GM18511 (cell line): ENCODE results near the gene UBTD1.
A peak's percentile ranks its signal among the peaks of the same experiment; 100 is the strongest.

ENCODE experiments used
- ATAC-seq: cut with Tn5 transposase; IDR thresholded peaks from one replicate; pipeline ENCODE4 v1.9.1; 2021; ENCODE audit warnings: mild to moderate bottlenecking, moderate library complexity; ENCODE audit not compliant: unreplicated experiment

UBTD1 gene

GRCh38 chr10:97580421-97581367, 82.0 kb downstream of the UBTD1 start:
- ATAC-seq, result no peak

GRCh38 chr10:97582169-97582568, 83.4 kb downstream of the UBTD1 start:
- ATAC-seq, result no peak

- ATAC-seq, result no peak
Observed at GRCh38 chr10:97583476-97583875, 84.8 kb downstream of the UBTD1 start.

- ATAC-seq, result peak; percentile 86
Observed at GRCh38 chr10:97584060-97584797, 85.5 kb downstream of the UBTD1 start, which contains the start of gene HOGA1. Gene HOGA1 (plus strand): TSS chr10:97584389. CDS start chr10:97584704, 315 bp downstream.

- no peak for ATAC-seq
Observed at GRCh38 chr10:97584798-97585438, 86.2 kb downstream of the UBTD1 start.

DNA sequence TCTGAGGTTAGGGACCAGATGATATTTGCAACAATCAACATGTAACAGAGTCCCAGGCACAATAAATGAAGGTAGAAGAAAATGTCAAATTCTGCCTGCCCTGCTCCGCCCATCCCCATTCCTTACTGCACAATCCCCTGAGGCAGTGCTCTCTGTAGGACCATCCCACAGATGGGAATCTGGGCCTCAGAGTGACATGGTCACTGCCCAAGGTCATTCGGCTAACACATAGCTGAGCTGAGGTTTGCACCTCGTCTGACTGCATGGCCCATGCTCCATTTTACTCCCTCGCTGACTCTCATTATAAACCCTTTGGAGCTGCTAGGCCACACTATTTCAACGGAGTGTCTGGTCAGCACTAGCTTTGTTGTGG, 86.7 kb downstream of the UBTD1 start:
- no peak for ATAC-seq

GRCh38 chr10:97587183-97587582, 88.5 kb downstream of the UBTD1 start:
- ATAC-seq, result no peak

- no peak for ATAC-seq
Observed at GRCh38 chr10:97589479-97589878, 90.8 kb downstream of the UBTD1 start, which contains the start of gene C10orf62. Gene C10orf62 (plus strand): TSS chr10:97589721. CDS start chr10:97589898, 177 bp downstream.

- no peak for ATAC-seq
Observed at GRCh38 chr10:97590082-97590747, 91.5 kb downstream of the UBTD1 start.

DNA sequence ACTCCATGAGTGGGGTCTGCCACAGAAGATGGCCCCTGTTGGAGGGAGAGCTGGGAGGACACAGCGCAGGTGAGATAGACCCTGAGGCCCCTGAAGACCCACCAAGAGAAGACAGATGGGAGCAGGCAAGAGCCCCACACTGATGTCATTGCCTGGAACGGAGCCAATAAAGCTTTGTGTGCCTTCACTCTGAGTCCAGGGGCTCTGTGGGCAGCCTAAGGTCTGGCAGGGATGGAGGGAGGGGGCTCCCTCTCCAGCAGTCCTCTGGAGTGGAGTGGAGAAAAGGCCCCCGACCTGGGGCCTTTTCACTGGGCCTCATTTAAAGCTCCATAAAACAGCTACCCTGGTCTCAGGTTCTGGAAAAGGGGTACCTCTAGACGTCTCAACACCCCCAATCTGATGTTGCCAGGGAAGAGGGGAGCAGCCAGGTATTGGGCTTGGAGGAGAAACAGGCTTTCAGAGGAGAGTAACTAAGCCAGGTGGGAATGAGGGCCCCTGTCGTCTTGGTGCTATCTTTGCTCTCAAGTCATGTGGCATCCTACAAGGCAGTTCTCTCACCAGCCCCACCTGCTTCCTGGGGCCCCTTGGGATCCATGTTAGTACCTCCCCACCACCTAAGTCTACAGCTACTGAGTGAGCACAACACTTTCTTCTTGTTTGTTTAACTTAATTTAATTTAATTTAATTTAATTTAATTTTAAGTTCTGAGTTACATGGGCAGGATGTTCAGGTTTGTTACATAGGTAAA, 92.2 kb downstream of the UBTD1 start:
- ATAC-seq, result no peak

GRCh38 chr10:97593421-97593820, 94.7 kb downstream of the UBTD1 start:
- ATAC-seq, result no peak

DNA sequence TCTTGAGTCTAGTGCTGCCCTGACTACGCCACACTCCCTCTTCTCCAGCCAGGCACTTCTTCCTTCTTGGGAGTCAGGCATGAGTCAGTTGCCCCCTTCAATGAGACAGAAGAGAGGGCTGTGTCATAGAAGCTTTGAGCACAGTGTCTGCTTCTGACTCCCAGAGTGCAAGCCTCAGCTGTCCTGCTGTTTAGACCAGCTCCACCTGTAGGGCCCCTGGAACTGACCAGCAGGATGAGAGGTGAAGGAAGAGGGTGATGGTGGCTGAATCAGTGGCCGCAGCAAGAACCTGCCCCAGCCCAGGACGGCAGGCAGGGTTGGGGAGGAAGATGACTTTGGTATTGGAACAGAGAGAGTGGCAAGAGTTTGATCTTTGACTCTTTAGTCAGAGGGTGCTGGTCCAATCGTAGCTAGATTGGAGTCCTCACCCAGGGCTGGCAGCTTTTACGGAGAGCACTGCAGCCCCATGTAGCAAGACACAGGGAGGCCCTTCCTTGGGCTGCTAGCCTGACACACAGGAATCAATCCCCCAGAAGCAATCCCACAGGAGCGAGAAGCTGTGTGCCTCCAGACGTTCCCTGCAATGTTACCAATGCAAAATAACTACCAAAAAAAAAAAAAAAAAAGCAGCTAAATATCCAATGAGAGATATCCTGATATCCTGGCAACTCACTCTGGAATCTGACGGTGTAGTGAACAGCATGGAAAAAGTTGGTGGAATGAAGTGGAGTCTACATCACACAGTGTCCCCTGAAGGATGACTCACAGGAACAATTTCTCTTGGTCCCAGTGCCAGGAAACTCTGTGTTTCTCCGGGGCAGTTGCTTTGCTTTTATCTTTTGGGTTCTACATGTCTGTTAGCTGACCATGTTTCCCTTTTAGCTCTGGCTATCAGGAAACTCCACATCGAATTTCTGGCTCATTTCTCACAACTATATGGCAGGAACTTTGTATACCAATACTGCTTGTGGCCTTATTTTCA, 97.7 kb downstream of the UBTD1 start:
- no peak for ATAC-seq

DNA sequence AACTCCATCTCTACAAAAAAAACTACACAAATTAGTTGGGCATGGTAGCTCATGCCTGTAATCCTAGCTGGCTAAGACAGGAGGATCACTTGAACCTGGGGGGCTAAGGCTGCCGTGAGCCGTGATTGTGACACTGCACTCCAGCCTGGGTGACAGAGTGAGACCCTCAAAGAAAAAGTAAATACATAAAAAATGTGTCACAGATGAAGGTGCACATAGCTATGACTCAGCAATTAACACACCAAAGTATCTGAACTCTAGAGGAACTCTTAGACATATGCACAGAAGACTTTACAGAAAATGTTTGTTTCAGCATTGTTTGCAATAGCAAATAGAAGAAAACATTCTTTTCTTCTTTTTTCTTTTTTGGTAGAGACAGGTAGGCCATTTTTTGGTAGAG, 99.1 kb downstream of the UBTD1 start:
- ATAC-seq, result no peak

GRCh38 chr10:97598407-97599271, 99.9 kb downstream of the UBTD1 start:
- no peak for ATAC-seq

DNA sequence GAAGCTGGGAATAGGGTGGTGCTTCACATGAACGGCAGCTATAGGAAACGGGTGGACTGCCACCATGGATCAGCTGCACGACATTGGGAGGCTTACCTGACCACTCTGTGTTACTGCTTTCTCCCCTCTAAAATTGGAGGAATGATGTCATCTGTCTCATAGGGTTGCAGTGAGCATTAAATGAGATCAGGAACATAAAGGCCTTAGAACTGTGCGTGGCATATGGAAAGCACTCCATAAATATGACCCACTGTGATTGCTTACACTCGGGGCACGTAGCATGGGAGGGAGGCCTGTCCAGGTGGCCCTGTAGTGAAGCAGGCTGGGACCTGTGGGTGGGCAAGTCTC, 100.5 kb downstream of the UBTD1 start:
- no peak for ATAC-seq

- ATAC-seq, result no peak
Observed at GRCh38 chr10:97600616-97601015, 101.9 kb downstream of the UBTD1 start.

DNA sequence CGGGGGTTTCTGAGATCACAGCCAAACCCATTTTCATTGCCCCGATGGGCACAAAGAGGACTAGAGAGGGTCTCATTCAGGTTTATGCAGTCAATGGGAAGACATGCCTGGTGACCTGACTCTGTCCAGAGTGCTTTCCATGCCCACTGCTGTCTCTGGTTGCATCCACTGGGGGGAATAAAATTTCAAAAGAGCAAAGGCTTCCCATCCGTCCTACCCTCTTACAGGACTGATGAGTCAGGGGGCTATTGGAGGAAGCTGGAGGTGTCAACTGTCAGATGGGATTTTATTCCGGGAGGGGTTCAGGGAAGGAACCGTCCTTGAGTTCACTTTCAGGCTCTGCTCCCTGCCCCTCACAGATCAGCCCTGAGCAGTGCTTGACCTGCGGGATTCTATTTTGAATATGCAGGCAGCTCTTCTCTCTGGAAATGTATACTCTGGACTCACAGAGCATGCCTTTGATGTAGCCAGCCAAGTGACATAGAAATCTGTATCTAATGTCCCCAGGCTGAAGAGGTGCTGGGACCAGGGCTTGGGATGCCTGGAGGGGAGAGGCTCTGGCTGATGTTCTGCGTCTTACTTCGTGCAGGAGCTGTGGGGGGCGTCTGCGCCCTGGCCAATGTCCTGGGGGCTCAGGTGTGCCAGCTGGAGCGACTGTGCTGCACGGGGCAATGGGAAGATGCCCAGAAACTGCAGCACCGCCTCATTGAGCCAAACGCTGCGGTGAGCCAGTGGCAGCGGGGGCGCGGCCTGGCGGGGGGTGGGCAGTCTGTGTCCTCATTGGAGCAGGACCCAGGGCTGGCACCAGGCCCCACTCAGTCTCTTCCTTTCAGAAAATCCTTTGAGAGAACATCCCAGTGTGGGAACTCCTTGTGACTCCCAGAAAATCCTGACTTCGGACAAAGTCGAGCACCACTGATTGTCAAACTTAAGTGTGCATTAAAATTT, 102.8 kb downstream of the UBTD1 start:
- ATAC-seq, result no peak
